H1 (cell line): ENCODE results near the gene MMS22L. TPM values are rescaled to one million over a fixed set of nuclear protein-coding genes. Genes with fewer than 3 reads are reported as not detected.

ENCODE experiments used
- CTCF ChIA-PET: fragments of 300-600 bp; sonication (Branson Sonifier 250); formaldehyde crosslinking; loops from one replicate; lab custom pipeline; 2021; ENCODE audit not compliant: partially characterized antibody; lab: Charles Lee
- POLR2A ChIA-PET: fragments of 300-600 bp; sonication (Branson Sonifier 250); formaldehyde crosslinking; loops from one replicate; lab custom pipeline; 2021; ENCODE audit warnings: inconsistent platforms; ENCODE audit not compliant: partially characterized antibody; lab: Charles Lee
- DNase-seq, 2 experiments: peaks; one replicate each; pipeline versions ENCODE4 v3.0.0 to v3.0.0-alpha.2; 2010 to 2022; ENCODE audit warnings: low spot score in 2 of 2, low read depth in 1 of 2, mixed read lengths in 1 of 2
- FAIRE-seq: peaks from 2 replicates; lab custom pipeline; 2011; peaks lifted over from hg19 to GRCh38; lab: Jason Lieb, UNC
- H2AFZ ChIP-seq: 2 replicates; pipeline ENCODE4 v1.8.1; 2012; ENCODE audit warnings: low read length, inconsistent platforms
- H2AK5ac ChIP-seq: 2 replicates; pipeline ENCODE4 v1.6.1; 2013; ENCODE audit warnings: low read depth, low read length
- H2BK120ac ChIP-seq: replicated peaks from 2 replicates; pipeline ENCODE3; 2013; ENCODE audit warnings: low read depth, low read length, inconsistent platforms
- H2BK12ac ChIP-seq: 2 replicates; pipeline ENCODE4 v1.6.1; 2013; ENCODE audit warnings: low read depth, low read length
- H2BK15ac ChIP-seq: 2 replicates; pipeline ENCODE4 v1.6.1; 2013; ENCODE audit warnings: low read length
- H2BK20ac ChIP-seq: 2 replicates; pipeline ENCODE4 v1.6.1; 2013; ENCODE audit warnings: low read length
- H2BK5ac ChIP-seq: 2 replicates; pipeline ENCODE4 v1.6.1; 2013; ENCODE audit warnings: low read depth, low read length
- H3K14ac ChIP-seq: 2 replicates; pipeline ENCODE4 v1.6.1; 2013; ENCODE audit warnings: inconsistent platforms; ENCODE audit not compliant: insufficient read length
- H3K18ac ChIP-seq: 2 replicates; pipeline ENCODE4 v1.6.1; 2013; ENCODE audit warnings: low read length; ENCODE audit errors: extremely low read depth
- H3K23ac ChIP-seq: 2 replicates; pipeline ENCODE4 v1.6.1; 2013; ENCODE audit warnings: inconsistent platforms; ENCODE audit not compliant: insufficient read length
- H3K23me2 ChIP-seq: 2 replicates; pipeline ENCODE4 v1.6.1; 2013; ENCODE audit warnings: low read depth, low read length
- H3K27ac ChIP-seq: 2 replicates; pipeline ENCODE4 v1.6.1; 2011; ENCODE audit warnings: low read depth, low read length, inconsistent platforms
- H3K27me3 ChIP-seq, 4 experiments: replicated peaks in 1 of 4; 1 replicate in 1 of 4; 2 replicates in 3 of 4; pipeline versions ENCODE4 v1.6.1 to v1.8.1; 2011 to 2013; ENCODE audit warnings: low read length in 3 of 4, mild to moderate bottlenecking in 3 of 4, inconsistent platforms in 2 of 4, mixed read lengths in 2 of 4, moderate library complexity in 1 of 4; ENCODE audit not compliant: control insufficient read depth in 3 of 4, insufficient read depth in 3 of 4; ENCODE audit errors: extremely low read depth in 1 of 4
- H3K36me3 ChIP-seq, 4 experiments: 2 replicates each; pipeline versions ENCODE4 v1.6.1 to v1.8.1; 2011 to 2013; ENCODE audit warnings: mild to moderate bottlenecking in 4 of 4, low read length in 3 of 4, moderate library complexity in 2 of 4, control low read depth in 1 of 4, inconsistent platforms in 1 of 4; ENCODE audit not compliant: insufficient read depth in 4 of 4, control insufficient read depth in 2 of 4
- H3K4ac ChIP-seq: replicated peaks from 2 replicates; pipeline ENCODE3; 2013; ENCODE audit warnings: low read length, low read depth, mixed read lengths, inconsistent platforms; ENCODE audit not compliant: insufficient read length
- H3K4me1 ChIP-seq, 4 experiments: replicated peaks in 1 of 4; 1 replicate in 1 of 4; 2 replicates in 3 of 4; pipeline versions ENCODE4 v1.6.1 to v1.8.1; 2011 to 2013; ENCODE audit warnings: low read length in 3 of 4, inconsistent platforms in 2 of 4, mixed read lengths in 1 of 4; ENCODE audit not compliant: insufficient read depth in 4 of 4, control insufficient read depth in 3 of 4
- H3K4me2 ChIP-seq, 2 experiments: 2 replicates each; pipeline versions ENCODE4 v1.6.1 to v1.8.1; 2011 to 2013; ENCODE audit warnings: low read depth in 2 of 2, low read length in 2 of 2, control low read depth in 1 of 2, inconsistent platforms in 1 of 2, mild to moderate bottlenecking in 1 of 2; ENCODE audit not compliant: insufficient read depth in 1 of 2
- H3K4me3 ChIP-seq, 4 experiments: fragments of 200-600, 300-600 bp in 1 of 4; sonication (generic), shearing (Covaris generic), sonication (Bioruptor Twin) in 1 of 4; 2 replicates each; pipeline versions ENCODE4 v1.5.1 to v1.8.1; 2011 to 2016; ENCODE audit warnings: low read length in 4 of 4, low read depth in 3 of 4, control low read depth in 2 of 4, inconsistent platforms in 2 of 4, mild to moderate bottlenecking in 2 of 4, mixed read lengths in 1 of 4, moderate library complexity in 1 of 4; ENCODE audit not compliant: insufficient read depth in 2 of 4; ENCODE audit errors: extremely low read depth in 1 of 4
- H3K56ac ChIP-seq: replicated peaks from 2 replicates; pipeline ENCODE3; 2013; ENCODE audit warnings: low read depth, mild to moderate bottlenecking, mixed read lengths, low read length, inconsistent platforms; ENCODE audit not compliant: insufficient read length
- H3K79me1 ChIP-seq: 2 replicates; pipeline ENCODE4 v1.6.1; 2013; ENCODE audit warnings: low read depth, low read length, control low read depth
- H3K79me2 ChIP-seq, 2 experiments: 2 replicates each; pipeline versions ENCODE4 v1.6.1 to v1.8.1; 2012 to 2013; ENCODE audit warnings: low read length in 2 of 2, mild to moderate bottlenecking in 2 of 2, inconsistent platforms in 1 of 2; ENCODE audit not compliant: insufficient read depth in 2 of 2, control insufficient read depth in 1 of 2
- H3K9ac ChIP-seq, 4 experiments: replicated peaks in 1 of 4; 1 replicate in 1 of 4; 2 replicates in 3 of 4; pipeline versions ENCODE4 v1.6.1 to v1.8.1; 2011 to 2013; ENCODE audit warnings: low read depth in 3 of 4, low read length in 3 of 4, control low read depth in 2 of 4, mild to moderate bottlenecking in 2 of 4, moderate library complexity in 2 of 4, inconsistent platforms in 1 of 4; ENCODE audit errors: extremely low read depth in 1 of 4
- H3K9me3 ChIP-seq, 2 experiments: 2 replicates each; pipeline versions ENCODE4 v1.6.1 to v1.8.1; 2012 to 2013; ENCODE audit warnings: mild to moderate bottlenecking in 2 of 2, moderate library complexity in 2 of 2, control low read depth in 1 of 2, inconsistent platforms in 1 of 2, low read depth in 1 of 2, low read length in 1 of 2, mixed read lengths in 1 of 2; ENCODE audit not compliant: insufficient read depth in 2 of 2
- H4K20me1 ChIP-seq, 2 experiments: replicated peaks in 1 of 2; 2 replicates each; pipeline versions ENCODE3 to v1.8.1; 2011 to 2013; ENCODE audit warnings: inconsistent platforms in 2 of 2, low read length in 2 of 2, mild to moderate bottlenecking in 1 of 2; ENCODE audit not compliant: insufficient read depth in 2 of 2, control insufficient read depth in 1 of 2
- H4K5ac ChIP-seq: 2 replicates; pipeline ENCODE4 v1.6.1; 2013; ENCODE audit warnings: low read length, low read depth, mixed read lengths, inconsistent platforms; ENCODE audit not compliant: insufficient read length
- H4K8ac ChIP-seq: 2 replicates; pipeline ENCODE4 v1.8.0; 2013; ENCODE audit warnings: mild to moderate bottlenecking, moderate library complexity, low read length, inconsistent platforms; ENCODE audit not compliant: insufficient read depth; ENCODE audit errors: extremely low read depth
- H4K91ac ChIP-seq: replicated peaks from 2 replicates; pipeline ENCODE3; 2013; ENCODE audit warnings: low read length, mixed read lengths, inconsistent platforms; ENCODE audit not compliant: insufficient read length
- CREB1 ChIP-seq: IDR thresholded peaks from 2 replicates; pipeline ENCODE4 v1.6.1; 2012; ENCODE audit warnings: inconsistent platforms
- CTBP2 ChIP-seq: IDR thresholded peaks from 2 replicates; pipeline ENCODE4 v1.7.0; 2011; ENCODE audit warnings: borderline replicate concordance, mild to moderate bottlenecking, moderate library complexity, mixed read lengths, low read length; ENCODE audit not compliant: insufficient read depth, insufficient read length
- E2F6 ChIP-seq: IDR thresholded peaks from 2 replicates; pipeline ENCODE4 v1.6.1; 2012; ENCODE audit warnings: inconsistent platforms
- GTF2F1 ChIP-seq: IDR thresholded peaks from 2 replicates; pipeline ENCODE4 v1.6.1; 2012; ENCODE audit warnings: low read depth, low read length, improper control_type of control experiment, borderline replicate concordance
- JUN ChIP-seq: IDR thresholded peaks from 2 replicates; pipeline ENCODE4 v1.6.1; 2011; ENCODE audit warnings: low read depth, mild to moderate bottlenecking, improper control_type of control experiment, low read length
- KDM1A ChIP-seq: fragments of 200-600, 300-600 bp; sonication (generic); IDR thresholded peaks from 2 replicates; pipeline ENCODE4 v1.7.1; 2016; ENCODE audit warnings: mild to moderate bottlenecking, low read length, borderline replicate concordance
- KDM4A ChIP-seq: IDR thresholded peaks from one replicate; pipeline ENCODE4 v1.7.1; 2012; ENCODE audit warnings: low read depth, mild to moderate bottlenecking, moderate library complexity, low read length, inconsistent platforms; ENCODE audit not compliant: severe bottlenecking
- KDM5A ChIP-seq: fragments of 200-600 bp; IDR thresholded peaks from 2 replicates; pipeline ENCODE4 v1.7.1; 2012; ENCODE audit warnings: mild to moderate bottlenecking, low read length, inconsistent platforms, mixed read lengths
- POLR2A ChIP-seq, 2 experiments: IDR thresholded peaks; 1 replicate in 1 of 2; 2 replicates in 1 of 2; pipeline ENCODE4 v1.6.1; 2011; ENCODE audit warnings: low read depth in 2 of 2, low read length in 2 of 2, mild to moderate bottlenecking in 2 of 2; ENCODE audit errors: control extremely low read depth in 1 of 2
- RBBP5 ChIP-seq: IDR thresholded peaks from 2 replicates; pipeline ENCODE4 v1.7.1; 2012; ENCODE audit warnings: low read depth, mild to moderate bottlenecking, inconsistent platforms, low read length, moderate library complexity, borderline replicate concordance
- SIRT6 ChIP-seq: IDR thresholded peaks from one replicate; pipeline ENCODE4 v1.7.1; 2012; ENCODE audit warnings: low read length, inconsistent platforms
- SP2 ChIP-seq: IDR thresholded peaks from 2 replicates; pipeline ENCODE4 v1.6.1; 2012; ENCODE audit warnings: mild to moderate bottlenecking, low read length, inconsistent platforms
- SP4 ChIP-seq: IDR thresholded peaks from 2 replicates; pipeline ENCODE4 v1.6.1; 2012; ENCODE audit warnings: low read length, inconsistent platforms
- SUZ12 ChIP-seq: fragments of 200-600 bp; sonication (generic); IDR thresholded peaks from 2 replicates; pipeline ENCODE4 v1.6.1; 2012; ENCODE audit warnings: mild to moderate bottlenecking, inconsistent platforms, low read length, moderate library complexity, mixed read lengths
- TAF1 ChIP-seq: IDR thresholded peaks from 2 replicates; pipeline ENCODE4 v1.6.1; 2011; ENCODE audit warnings: mild to moderate bottlenecking, low read depth, low read length
- YY1 ChIP-seq: IDR thresholded peaks from 2 replicates; pipeline ENCODE4 v1.6.1; 2011; ENCODE audit warnings: low read depth, mild to moderate bottlenecking, low read length
- WGBS, 2 experiments: shearing (Covaris generic) in 1 of 2; methylation state at CpG; one replicate each; pipeline versions ENCODE4 v1.1.6 to v1.1.7; 2013 to 2015; ENCODE audit warnings: low lambda C conversion rate in 2 of 2, mixed read lengths in 2 of 2, inconsistent platforms in 1 of 2, low coverage in 1 of 2, missing lambda C conversion rate in 1 of 2; ENCODE audit not compliant: insufficient replicate concordance in 2 of 2, insufficient coverage in 1 of 2, insufficient read length in 1 of 2; ENCODE audit errors: extremely low coverage in 1 of 2, missing lambda C conversion rate in 1 of 2; 5-methylcytosine and 5-hydroxymethylcytosine counted together
- polyA plus RNA-seq, 7 experiments: library from polyadenylated mRNA; depleted of rRNA in 3 of 7; stranded (reverse) in 5 of 7; unstranded in 2 of 7; fragments of >200 nt in 5 of 7; fragments of 200-250 nt in 2 of 7; gene quantifications; 1 replicate in 5 of 7; 2 replicates in 1 of 7; 4 replicates in 1 of 7; pipeline versions ENCODE4 v1.2.1 to v1.2.3, GENCODE V29; 2011 to 2013; ENCODE audit warnings: missing spikeins in 2 of 7, mixed read lengths in 2 of 7
- total RNA-seq: library from RNA; stranded (reverse); fragmentation: NEBNext Ultra II Directional; extraction: Animal tissue kit (Norgen Biotek cat#: 25700); gene quantifications from 2 replicates; pipeline ENCODE4 v1.2.1, GENCODE V29; 2021

The MMS22L gene
- total and polyA plus RNA-seq, 2 of the 8 experiments (the other 6 are each of a cell fraction or from before 2014, with no cell fraction given): 11.1 to 32.6 TPM

GRCh38 chr6:97154015-97154414, 129.0 kb downstream of the MMS22L start:
- Histone ChIP-seq H3K27ac (no peak overlapping the region), H4K91ac (no peak overlapping the region), H2AK5ac (no peak overlapping the region), H3K23me2 (no peaks in the 10 kb centered on the region), H2AFZ (no peak overlapping the region), H3K4ac (no peak overlapping the region), H4K20me1 (peaks cover 0 to 2% of the 10 kb centered on the region in 2 experiments), H3K27me3 (no peaks in the 10 kb centered on the region), H2BK5ac (no peak overlapping the region), H3K79me2 (no peaks in the 10 kb centered on the region), H2BK120ac (no peak overlapping the region), H3K23ac (no peak overlapping the region), H3K18ac (no peak overlapping the region), H3K4me1 (no peaks in the 10 kb centered on the region), H4K5ac (no peak overlapping the region), H3K9me3 (peaks cover 0 to 6% of the 10 kb centered on the region in 2 experiments; a peak in 1 of 4 replicates), H3K36me3 (peaks cover 0 to 36% (median 5%) of the 10 kb centered on the region in 4 experiments; a peak in 6 of 8 replicates), H4K8ac (no peak overlapping the region), H3K4me2 (no peak overlapping the region), H3K56ac (no peak overlapping the region), H3K79me1 (no peaks in the 10 kb centered on the region), H3K4me3 (no peak overlapping the region), H3K14ac (no peak overlapping the region), H2BK20ac (no peak overlapping the region), H2BK12ac (no peak overlapping the region), H3K9ac (no peak overlapping the region), H2BK15ac (no peak overlapping the region)
- ChIA-PET POLR2A (no interaction called here), CTCF (interaction anchor here (0.7 kb wide), 1 partner anchor 87 kb away, joined by 3 read pairs; no protein-coding TSS in a partner anchor)
- WGBS, 2 experiments: 95% methylated on average over 3 of the region's 3 CpGs; no CpG with 5 or more reads in 1 of the 2 experiments
- FAIRE-seq (no peak), DNase-seq (no peak)
- TF ChIP-seq TAF1 (no peak), CREB1 (no peak), SIRT6 (no peak), KDM5A (no peak), GTF2F1 (no peak), RBBP5 (no peak), CTBP2 (no peak), POLR2A (IDR thresholded peaks at IDR 0.05; ENCODE audit: control extremely low read depth in 1 of 2, low read depth in 2 of 2, low read length in 2 of 2) (no peak), SP4 (no peak), SP2 (no peak), SUZ12 (no peak), KDM1A (no peak), E2F6 (no peak), JUN (no peak), YY1 (no peak), KDM4A (no peak)
